ENCODE results near the gene LMF1.

Gene LMF1

GRCh38 chr16:913817-914439 lies 56.9 kb downstream of the LMF1 start:
- DNase-seq (ENCODE audit: low read depth), result no peak
- H3K4me3 ChIP-seq (ENCODE audit: low read depth, low read length), result no peak overlapping the region
- TF ChIP-seq, protein P1, sequence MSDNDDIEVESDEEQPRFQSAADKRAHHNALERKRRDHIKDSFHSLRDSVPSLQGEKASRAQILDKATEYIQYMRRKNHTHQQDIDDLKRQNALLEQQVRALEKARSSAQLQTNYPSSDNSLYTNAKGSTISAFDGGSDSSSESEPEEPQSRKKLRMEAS (IDR thresholded peaks at IDR 0.05; ENCODE audit: low read depth, low read length), result no peak
- no peak for TF ChIP-seq CTCF (IDR thresholded peaks at IDR 0.05; ENCODE audit: low read depth, low read length)
- no peak for TF ChIP-seq POLR2A (IDR thresholded peaks at IDR 0.05; ENCODE audit: extremely low read depth, insufficient read length)
- TF ChIP-seq MYC (IDR thresholded peaks at IDR 0.05; ENCODE audit: low read depth, low read length), result no peak

DNA sequence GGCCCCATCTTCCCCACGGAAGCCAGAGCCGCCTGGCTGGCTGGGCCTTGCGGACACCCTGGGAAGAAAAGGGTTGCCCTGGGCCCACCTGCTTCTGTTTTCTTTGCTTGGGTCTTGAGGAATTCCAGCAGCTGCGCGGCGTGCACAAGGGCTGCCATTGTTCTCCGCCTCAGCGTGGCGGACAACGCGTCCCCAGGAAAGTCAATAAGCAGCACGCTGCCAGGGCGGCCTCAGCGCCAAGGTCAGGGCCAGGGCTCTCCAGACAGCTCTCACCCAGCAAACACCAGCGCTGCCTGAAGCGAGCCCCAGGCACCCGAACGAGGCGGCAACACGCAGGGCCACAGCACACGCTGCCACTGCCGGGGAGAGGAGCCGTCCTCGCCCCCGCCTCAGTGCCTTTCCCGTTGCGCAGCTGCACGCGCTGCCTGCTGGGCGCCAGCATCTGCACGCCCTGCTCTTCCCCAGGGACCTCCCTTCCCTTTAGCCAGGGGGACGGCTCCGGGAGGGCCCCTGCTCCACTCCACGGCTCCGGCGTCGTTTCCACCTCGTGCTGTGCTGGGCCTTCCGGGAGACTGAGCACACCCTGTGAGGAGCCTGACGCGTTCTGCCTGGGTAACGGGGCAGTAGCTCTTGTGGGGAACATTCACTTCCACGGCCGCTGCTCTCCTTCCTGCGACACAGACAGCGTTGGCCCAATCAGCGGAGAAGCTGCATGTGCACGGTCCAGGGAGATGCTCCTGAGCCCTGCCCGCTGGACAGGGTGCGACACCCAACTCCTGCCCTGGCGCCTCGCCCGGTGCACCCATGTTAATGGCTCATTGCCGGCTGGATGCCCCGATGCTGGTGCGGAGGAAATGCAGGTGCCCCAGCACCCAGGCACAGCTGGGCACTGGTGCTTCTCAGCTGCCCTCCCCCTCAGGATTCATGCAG lies 57.8 kb downstream of the LMF1 start:
- DNase-seq (ENCODE audit: low read depth), result no peak
- TF ChIP-seq, protein P1 (IDR thresholded peaks at IDR 0.05; ENCODE audit: low read depth, low read length), result no peak
- TF ChIP-seq CTCF (IDR thresholded peaks at IDR 0.05; ENCODE audit: low read depth, low read length), result no peak
- no peak for TF ChIP-seq MYC (IDR thresholded peaks at IDR 0.05; ENCODE audit: low read depth, low read length)
- TF ChIP-seq POLR2A (IDR thresholded peaks at IDR 0.05; ENCODE audit: extremely low read depth, insufficient read length), result no peak
- H3K4me3 ChIP-seq (ENCODE audit: low read depth, low read length), result no peak overlapping the region

- no peak overlapping the region for H3K4me3 ChIP-seq (ENCODE audit: low read depth, low read length)
- TF ChIP-seq, protein P1 (IDR thresholded peaks at IDR 0.05; ENCODE audit: low read depth, low read length), result no peak
- no peak for TF ChIP-seq CTCF (IDR thresholded peaks at IDR 0.05; ENCODE audit: low read depth, low read length)
- no peak for TF ChIP-seq MYC (IDR thresholded peaks at IDR 0.05; ENCODE audit: low read depth, low read length)
- no peak for TF ChIP-seq POLR2A (IDR thresholded peaks at IDR 0.05; ENCODE audit: extremely low read depth, insufficient read length)
- DNase-seq (ENCODE audit: low read depth), result no peak
Observed at GRCh38 chr16:912322-912683, 58.5 kb downstream of the LMF1 start.

GRCh38 chr16:911604-912321 lies 59.0 kb downstream of the LMF1 start:
- TF ChIP-seq, protein P1 (IDR thresholded peaks at IDR 0.05; ENCODE audit: low read depth, low read length), result no peak
- TF ChIP-seq POLR2A (IDR thresholded peaks at IDR 0.05; ENCODE audit: extremely low read depth, insufficient read length) (no peak), CTCF (IDR thresholded peaks at IDR 0.05; ENCODE audit: low read depth, low read length) (no peak), MYC (IDR thresholded peaks at IDR 0.05; ENCODE audit: low read depth, low read length) (no peak)
- no peak for DNase-seq (ENCODE audit: low read depth)
- H3K4me3 ChIP-seq (ENCODE audit: low read depth, low read length), result no peak overlapping the region

- DNase-seq (ENCODE audit: low read depth), result no peak
- H3K4me3 ChIP-seq (ENCODE audit: low read depth, low read length), result no peak overlapping the region
- TF ChIP-seq MYC (IDR thresholded peaks at IDR 0.05; ENCODE audit: low read depth, low read length) (no peak), POLR2A (IDR thresholded peaks at IDR 0.05; ENCODE audit: extremely low read depth, insufficient read length) (no peak), CTCF (IDR thresholded peaks at IDR 0.05; ENCODE audit: low read depth, low read length) (no peak)
- TF ChIP-seq, protein P1 (IDR thresholded peaks at IDR 0.05; ENCODE audit: low read depth, low read length), result no peak
Observed at GRCh38 chr16:911101-911500, 59.7 kb downstream of the LMF1 start.
